ENCODE data around the gene RPS6KA5.

Gene RPS6KA5

GRCh38 chr14:90803249-90803648 is 257.2 kb downstream of the RPS6KA5 start:
- DNase-seq, result no peak

- no peak for DNase-seq
Observed at GRCh38 chr14:90799420-90799819, 261.0 kb downstream of the RPS6KA5 start.

- DNase-seq, result no peak
Observed at GRCh38 chr14:90797919-90798318, 262.5 kb downstream of the RPS6KA5 start.

Data from femur (tissue), 1 donor.